Mucosa of stomach (tissue), 1 donor: Measurements from ENCODE around the gene PLCL2.

Experiments used
- H3K27me3 ChIP-seq: one replicate; pipeline ENCODE4 v1.7.0; 2013; ENCODE audit warnings: mild to moderate bottlenecking, low read length; ENCODE audit not compliant: control insufficient read depth, insufficient read depth
- H3K36me3 ChIP-seq: one replicate; pipeline ENCODE4 v1.7.0; 2013; ENCODE audit warnings: low read length; ENCODE audit not compliant: control insufficient read depth, insufficient read depth
- H3K4me1 ChIP-seq: one replicate; pipeline ENCODE4 v1.7.0; 2013; ENCODE audit warnings: mild to moderate bottlenecking, low read length; ENCODE audit not compliant: control insufficient read depth, insufficient read depth
- H3K4me3 ChIP-seq: one replicate; pipeline ENCODE4 v1.7.0; 2013; ENCODE audit warnings: low read length
- H3K9ac ChIP-seq: one replicate; pipeline ENCODE4 v1.7.0; 2013; ENCODE audit warnings: mild to moderate bottlenecking, low read length, moderate library complexity
- H3K9me3 ChIP-seq: one replicate; pipeline ENCODE4 v1.7.0; 2013; ENCODE audit warnings: mild to moderate bottlenecking, low read length, moderate library complexity; ENCODE audit not compliant: control insufficient read depth
- donor health status: Pancreatic carcinoma.

The PLCL2 gene

DNA sequence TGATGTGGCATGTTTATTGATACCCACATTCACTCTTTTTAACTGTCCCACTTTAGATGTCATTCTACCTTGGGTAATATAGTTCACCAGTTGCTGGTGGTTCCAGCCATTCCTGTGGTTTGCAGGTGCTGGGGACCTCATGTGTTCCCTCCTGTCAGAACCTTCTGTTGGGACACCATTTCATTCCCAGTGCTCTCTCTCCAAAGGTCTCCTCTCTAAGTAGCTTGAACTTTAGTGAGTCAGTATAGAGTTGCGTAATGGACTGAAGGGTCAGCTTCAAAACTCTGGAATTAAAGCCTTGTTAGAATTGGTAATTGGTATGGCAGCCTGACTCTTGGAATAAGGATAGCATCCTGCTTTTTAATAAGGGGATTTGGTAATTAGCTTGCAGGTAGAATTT is 108.5 kb downstream of the PLCL2 start:
- Histone ChIP-seq H3K9ac (no peak overlapping the region), H3K36me3 (no peaks in the 10 kb centered on the region), H3K4me3 (no peak overlapping the region), H3K4me1 (peaks cover 22% of the 10 kb centered on the region), H3K9me3 (no peaks in the 10 kb centered on the region), H3K27me3 (no peaks in the 10 kb centered on the region)

DNA sequence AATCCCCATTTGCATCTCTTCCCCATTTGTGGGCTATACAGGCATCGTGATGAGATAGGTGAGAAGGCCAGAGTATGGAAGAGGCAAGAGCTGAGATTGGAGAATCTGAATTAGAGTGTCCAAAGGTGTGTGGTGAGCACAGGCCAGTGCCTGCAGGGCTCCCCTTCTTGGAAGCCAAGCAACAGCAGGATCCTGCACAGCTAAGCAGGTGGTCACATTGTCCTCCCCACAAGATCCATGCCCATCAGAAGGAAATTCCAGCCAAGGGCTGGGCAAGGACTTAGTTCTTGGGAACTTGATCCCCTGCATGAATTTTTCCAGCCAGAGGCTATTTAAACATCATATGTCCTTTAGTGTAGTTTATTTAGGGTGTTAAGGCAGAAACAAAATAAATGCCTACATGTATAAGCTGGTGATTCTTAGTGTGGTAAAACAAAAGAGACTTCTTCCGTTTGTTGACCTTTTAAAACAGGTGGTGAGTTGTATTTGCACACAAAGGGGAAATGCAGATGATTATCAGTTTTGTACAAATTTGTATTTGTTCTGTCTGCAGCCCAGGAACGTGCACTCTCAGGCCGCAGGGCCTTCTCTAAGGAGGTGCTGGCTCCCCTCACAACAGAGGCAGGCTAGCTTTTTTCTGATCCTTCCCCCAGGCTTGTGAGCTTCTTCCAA is 110.2 kb downstream of the PLCL2 start:
- Histone ChIP-seq H3K4me3 (no peak overlapping the region), H3K36me3 (no peaks in the 10 kb centered on the region), H3K9ac (no peak overlapping the region), H3K27me3 (no peaks in the 10 kb centered on the region), H3K9me3 (no peaks in the 10 kb centered on the region), H3K4me1 (peaks cover 22% of the 10 kb centered on the region)

DNA sequence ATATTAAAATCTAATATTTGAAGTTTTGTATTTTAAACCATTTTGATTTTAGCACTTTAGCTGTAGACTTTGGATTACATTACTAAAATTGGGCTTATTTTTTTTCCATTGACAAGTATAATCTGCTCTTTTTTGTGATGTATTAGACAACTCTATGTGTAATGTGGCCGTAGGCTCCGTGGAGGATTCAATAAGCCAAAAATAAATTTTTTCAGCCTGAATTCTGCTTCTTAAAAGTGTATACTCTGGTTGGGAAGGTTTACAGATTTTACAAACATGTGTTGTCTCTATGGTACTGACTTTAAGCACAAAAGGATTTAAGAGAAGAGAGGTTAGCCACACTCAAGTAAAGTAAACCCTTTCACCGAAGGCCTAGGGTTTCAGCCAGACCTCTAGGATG is 110.8 kb downstream of the PLCL2 start:
- H3K27me3 ChIP-seq: no peaks in the 10 kb centered on the region
- H3K4me1 ChIP-seq: peaks cover 22% of the 10 kb centered on the region
- no peaks in the 10 kb centered on the region for H3K9me3 ChIP-seq
- H3K36me3 ChIP-seq: no peaks in the 10 kb centered on the region
- H3K9ac ChIP-seq: no peak overlapping the region
- H3K4me3 ChIP-seq: no peak overlapping the region

DNA sequence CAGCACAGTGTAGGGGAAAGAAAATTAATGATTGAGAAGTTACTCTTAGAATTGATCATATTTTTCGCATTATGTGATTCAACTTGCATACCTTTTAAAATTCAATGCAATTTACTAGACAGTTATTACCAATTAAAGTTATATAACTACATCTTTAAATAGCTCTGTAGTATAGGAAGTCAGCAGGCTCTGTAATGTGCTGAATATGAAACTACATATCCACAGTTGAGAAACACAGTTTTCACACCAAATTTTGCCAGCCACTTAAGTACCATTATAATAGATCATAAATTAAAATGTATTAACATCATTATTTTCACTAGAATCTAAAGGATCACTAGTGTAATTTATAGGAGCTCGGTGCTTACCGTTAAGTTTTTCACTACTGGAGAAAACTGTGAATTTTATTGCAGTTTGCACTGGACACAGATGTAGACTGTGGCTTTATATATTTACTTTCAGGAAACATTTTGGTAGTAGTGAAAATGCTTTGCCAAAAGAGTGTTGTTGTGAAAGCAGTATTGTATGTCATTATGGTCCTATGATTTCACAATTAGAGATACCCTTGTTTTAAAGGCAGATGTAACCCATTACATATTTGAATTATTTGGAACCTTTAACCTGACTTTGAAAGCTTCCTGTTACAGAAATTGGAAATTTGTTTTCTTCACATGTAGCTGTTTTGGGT is 113.6 kb downstream of the PLCL2 start:
- Histone ChIP-seq H3K4me3 (no peak overlapping the region), H3K4me1 (peaks cover 22% of the 10 kb centered on the region), H3K27me3 (no peaks in the 10 kb centered on the region)

DNA sequence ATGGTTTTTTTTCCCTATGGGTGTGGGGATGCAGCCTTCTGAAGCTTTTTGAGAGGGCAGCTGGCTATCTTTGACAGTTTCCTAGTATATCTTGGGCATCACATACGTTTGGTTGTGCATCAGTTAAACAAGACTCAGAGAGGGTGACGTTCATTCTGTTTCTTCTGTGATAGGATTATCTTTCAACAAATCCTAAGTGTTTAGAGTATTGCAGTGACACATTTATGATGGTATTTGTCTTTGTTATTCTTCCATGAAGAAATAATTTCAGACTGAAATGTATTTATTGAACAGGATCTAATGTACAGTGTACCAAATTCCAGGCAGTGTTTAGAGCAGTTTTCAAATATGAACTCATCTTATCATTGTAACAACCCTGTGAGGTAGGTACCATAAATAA is 114.4 kb downstream of the PLCL2 start:
- no peak overlapping the region for H3K9ac ChIP-seq
- no peak overlapping the region for H3K4me3 ChIP-seq
- H3K36me3 ChIP-seq: no peaks in the 10 kb centered on the region
- H3K4me1 ChIP-seq: peaks cover 21% of the 10 kb centered on the region
- H3K9me3 ChIP-seq: no peaks in the 10 kb centered on the region
- no peaks in the 10 kb centered on the region for H3K27me3 ChIP-seq

More for the DNA sequence above, 113.6 kb downstream of the PLCL2 start:
- no peak overlapping the region for H3K9ac ChIP-seq
- no peaks in the 10 kb centered on the region for H3K36me3 ChIP-seq
- no peaks in the 10 kb centered on the region for H3K9me3 ChIP-seq

DNA sequence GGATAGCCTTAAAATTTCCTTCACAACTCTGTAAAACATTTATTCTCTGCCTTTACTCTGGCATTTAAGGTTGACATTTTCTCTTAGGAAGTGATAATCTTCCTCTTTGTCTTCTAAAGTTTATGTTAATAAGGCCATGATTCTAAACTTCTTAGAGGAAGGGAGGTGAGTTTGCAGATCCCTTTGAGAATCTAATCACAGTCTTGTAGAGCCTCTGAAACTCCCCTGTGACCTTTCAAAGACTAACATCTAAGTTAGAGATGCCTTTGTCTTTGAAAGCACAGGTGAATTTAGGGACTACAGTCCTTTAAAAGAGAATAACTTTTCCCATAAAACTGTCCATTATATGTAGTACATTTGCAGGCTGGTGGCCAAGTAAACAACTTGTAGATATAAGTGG is 115.1 kb downstream of the PLCL2 start:
- Histone ChIP-seq H3K9me3 (no peaks in the 10 kb centered on the region), H3K4me1 (peaks cover 16% of the 10 kb centered on the region), H3K4me3 (no peak overlapping the region), H3K36me3 (no peaks in the 10 kb centered on the region), H3K27me3 (no peaks in the 10 kb centered on the region), H3K9ac (no peak overlapping the region)

DNA sequence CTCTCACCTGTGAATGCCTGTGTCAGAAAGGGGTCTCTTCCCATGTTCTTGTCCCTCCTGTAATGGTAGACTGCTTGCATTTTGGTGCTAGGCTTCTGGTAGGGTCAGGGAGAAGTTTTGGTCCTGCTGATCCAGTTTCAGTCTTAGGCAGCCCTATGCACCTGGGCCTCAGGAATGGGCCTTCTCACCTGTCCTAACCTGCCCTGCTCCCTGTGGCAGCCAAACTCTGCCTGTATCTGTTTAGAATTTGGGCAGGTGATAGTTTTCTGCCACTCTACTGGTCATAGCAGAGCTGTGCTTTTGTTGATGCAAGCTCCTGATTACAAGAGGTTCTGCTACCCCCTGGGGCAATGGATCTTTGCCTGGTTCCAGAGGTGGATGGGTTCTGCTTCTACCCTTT is 118.7 kb downstream of the PLCL2 start:
- Histone ChIP-seq H3K9ac (no peak overlapping the region), H3K9me3 (no peaks in the 10 kb centered on the region), H3K27me3 (no peaks in the 10 kb centered on the region), H3K36me3 (no peaks in the 10 kb centered on the region), H3K4me3 (no peak overlapping the region), H3K4me1 (peaks cover 7% of the 10 kb centered on the region)

DNA sequence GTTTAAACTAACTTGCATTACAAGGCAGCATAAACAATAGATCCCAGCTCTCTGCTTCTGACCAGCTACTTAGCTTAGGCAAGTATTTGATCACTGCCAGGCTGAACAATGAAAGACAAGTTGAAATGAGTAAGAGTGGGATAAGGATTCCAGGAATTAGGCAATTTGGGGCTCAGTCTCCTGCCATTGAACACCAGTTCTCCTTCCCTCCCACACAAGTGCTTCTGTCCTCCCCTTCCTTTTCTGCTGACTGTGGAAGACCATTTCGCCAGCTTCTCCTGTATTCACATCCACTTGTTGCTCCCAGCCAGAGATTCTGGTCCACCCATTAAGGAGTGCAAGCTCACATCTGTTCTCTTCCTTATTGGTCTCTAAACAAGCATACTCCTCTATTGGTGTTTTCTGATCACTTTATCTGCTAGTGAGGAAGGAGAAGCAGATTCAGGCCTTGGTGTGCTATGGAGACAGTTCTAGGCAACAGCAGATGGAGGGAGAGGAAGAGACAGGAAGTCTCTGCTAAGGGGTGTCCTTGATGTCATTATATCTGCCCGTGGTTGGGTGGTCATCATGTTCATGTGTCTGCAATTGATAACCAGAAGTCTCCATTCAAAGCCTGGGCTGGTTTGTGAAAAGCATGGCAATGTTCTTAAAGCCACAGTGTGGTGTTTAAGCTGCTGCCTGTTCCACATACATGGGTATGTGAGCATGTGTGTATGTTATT is 121.5 kb downstream of the PLCL2 start:
- H3K4me3 ChIP-seq: no peak overlapping the region
- no peaks in the 10 kb centered on the region for H3K36me3 ChIP-seq
- H3K27me3 ChIP-seq: no peaks in the 10 kb centered on the region
- no peaks in the 10 kb centered on the region for H3K9me3 ChIP-seq
- H3K9ac ChIP-seq: no peak overlapping the region
- H3K4me1 ChIP-seq: peaks cover 7% of the 10 kb centered on the region

DNA sequence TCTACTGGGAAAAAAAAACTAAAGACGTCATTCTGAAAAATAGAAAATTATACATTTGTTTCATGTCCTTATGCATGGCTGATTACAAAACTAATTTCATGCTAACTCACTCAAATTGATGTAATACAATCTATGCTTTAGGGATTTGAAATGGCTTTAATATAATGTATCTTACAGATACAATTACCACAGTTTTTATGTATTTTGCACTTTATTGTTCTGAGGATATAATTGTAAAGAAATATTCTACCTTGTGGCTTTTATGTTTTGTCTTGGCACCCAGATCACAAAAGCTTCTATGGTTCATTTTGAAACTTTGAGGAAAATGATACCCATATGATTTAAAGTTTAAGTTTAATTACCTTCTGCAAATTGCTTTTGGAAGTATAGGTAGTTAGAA is 122.5 kb downstream of the PLCL2 start:
- peaks cover 7% of the 10 kb centered on the region for H3K4me1 ChIP-seq
- H3K4me3 ChIP-seq: no peak overlapping the region
- H3K9me3 ChIP-seq: no peaks in the 10 kb centered on the region
- no peaks in the 10 kb centered on the region for H3K36me3 ChIP-seq
- no peaks in the 10 kb centered on the region for H3K27me3 ChIP-seq
- H3K9ac ChIP-seq: no peak overlapping the region

DNA sequence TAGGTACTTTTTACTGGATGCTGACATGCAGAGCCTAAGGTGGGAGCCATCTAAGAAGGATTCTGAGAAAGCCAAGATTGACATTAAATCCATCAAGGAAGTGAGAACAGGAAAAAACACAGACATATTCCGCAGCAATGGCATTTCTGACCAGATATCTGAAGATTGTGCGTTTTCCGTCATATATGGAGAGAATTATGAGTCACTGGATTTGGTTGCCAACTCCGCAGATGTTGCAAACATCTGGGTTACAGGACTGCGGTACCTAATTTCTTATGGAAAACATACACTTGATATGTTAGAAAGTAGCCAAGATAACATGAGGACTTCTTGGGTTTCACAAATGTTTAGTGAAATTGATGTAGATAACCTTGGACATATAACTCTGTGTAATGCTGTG is 125.1 kb downstream of the PLCL2 start:
- peaks cover 22% of the 10 kb centered on the region for H3K4me1 ChIP-seq
- no peaks in the 10 kb centered on the region for H3K27me3 ChIP-seq
- no peaks in the 10 kb centered on the region for H3K36me3 ChIP-seq
- H3K9ac ChIP-seq: no peak overlapping the region
- no peaks in the 10 kb centered on the region for H3K9me3 ChIP-seq
- H3K4me3 ChIP-seq: no peak overlapping the region

DNA sequence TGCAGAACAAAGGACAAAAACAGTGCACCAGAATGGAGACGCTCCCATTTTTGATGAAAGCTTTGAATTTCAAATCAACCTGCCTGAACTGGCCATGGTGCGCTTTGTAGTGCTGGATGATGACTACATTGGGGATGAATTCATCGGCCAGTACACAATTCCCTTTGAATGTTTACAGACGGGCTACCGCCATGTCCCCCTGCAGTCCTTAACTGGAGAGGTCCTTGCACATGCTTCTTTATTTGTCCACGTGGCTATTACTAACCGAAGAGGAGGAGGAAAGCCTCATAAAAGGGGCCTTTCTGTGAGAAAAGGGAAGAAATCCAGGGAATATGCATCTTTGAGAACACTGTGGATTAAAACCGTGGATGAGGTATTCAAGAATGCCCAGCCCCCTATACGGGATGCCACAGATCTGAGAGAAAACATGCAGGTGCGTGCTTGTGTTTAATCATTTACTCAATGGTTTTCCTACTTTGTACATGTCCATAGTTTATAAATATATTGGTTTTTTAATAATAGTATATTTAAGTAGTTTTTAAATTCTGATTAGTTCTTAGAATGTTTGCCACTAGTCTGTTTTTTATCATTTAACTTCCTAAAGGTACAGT is 127.1 kb downstream of the PLCL2 start:
- Histone ChIP-seq H3K36me3 (no peaks in the 10 kb centered on the region), H3K4me1 (peaks cover 25% of the 10 kb centered on the region), H3K4me3 (no peak overlapping the region)

DNA sequence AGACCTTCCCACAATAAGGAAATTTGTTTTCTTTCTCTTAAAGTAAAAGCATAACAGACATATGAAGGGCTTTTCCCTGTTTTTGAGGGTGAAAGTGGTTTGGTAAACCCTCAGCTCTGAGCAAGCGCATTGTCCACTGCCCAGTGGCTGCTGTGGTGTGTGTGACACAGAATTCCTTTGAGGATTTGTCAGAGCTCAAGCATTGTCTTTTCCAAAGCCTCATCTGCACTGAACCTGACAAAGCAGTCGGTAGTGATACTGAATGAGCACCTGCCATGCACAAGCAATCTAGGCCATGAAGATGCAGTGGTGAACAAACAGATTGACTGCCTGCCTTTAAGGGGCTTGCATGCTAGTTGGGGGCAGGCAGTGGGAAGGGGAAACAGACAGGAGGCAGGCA is 128.3 kb downstream of the PLCL2 start:
- peaks cover 25% of the 10 kb centered on the region for H3K4me1 ChIP-seq
- H3K27me3 ChIP-seq: no peaks in the 10 kb centered on the region
- H3K4me3 ChIP-seq: no peak overlapping the region
- H3K9ac ChIP-seq: no peak overlapping the region
- no peaks in the 10 kb centered on the region for H3K36me3 ChIP-seq
- H3K9me3 ChIP-seq: no peaks in the 10 kb centered on the region

More for the DNA sequence above, 127.1 kb downstream of the PLCL2 start:
- Histone ChIP-seq H3K9ac (no peak overlapping the region), H3K9me3 (no peaks in the 10 kb centered on the region), H3K27me3 (no peaks in the 10 kb centered on the region)
